Ishikawa (cell line): Measurements from ENCODE around the gene R3HDM2.

Experiments used
- CEBPB ChIP-seq: IDR thresholded peaks from 2 replicates; pipeline ENCODE4 v1.6.1; 2012
- CREB1 ChIP-seq: IDR thresholded peaks from 2 replicates; pipeline ENCODE4 v1.6.1; 2012; ENCODE audit warnings: low read depth
- EGR1 ChIP-seq: IDR thresholded peaks from 2 replicates; pipeline ENCODE4 v1.6.1; 2012
- EP300 ChIP-seq: IDR thresholded peaks from 2 replicates; pipeline ENCODE4 v1.6.1; 2012; ENCODE audit warnings: borderline replicate concordance
- FOXM1 ChIP-seq: IDR thresholded peaks from 2 replicates; pipeline ENCODE4 v1.6.1; 2012; ENCODE audit warnings: low read depth, borderline replicate concordance
- NFIC ChIP-seq: IDR thresholded peaks from 2 replicates; pipeline ENCODE4 v1.6.1; 2012
- RAD21 ChIP-seq: IDR thresholded peaks from 2 replicates; pipeline ENCODE4 v1.6.1; 2012; ENCODE audit warnings: low read depth
- TAF1 ChIP-seq: IDR thresholded peaks from 2 replicates; pipeline ENCODE4 v1.6.1; 2012; ENCODE audit warnings: low read depth, mild to moderate bottlenecking
- TCF12 ChIP-seq: IDR thresholded peaks from 2 replicates; pipeline ENCODE4 v1.6.1; 2012; ENCODE audit warnings: low read depth
- TEAD4 ChIP-seq: IDR thresholded peaks from 2 replicates; pipeline ENCODE4 v1.6.1; 2012
- YY1 ChIP-seq: IDR thresholded peaks from 2 replicates; pipeline ENCODE4 v1.6.1; 2012; ENCODE audit warnings: low read depth
- ZBTB7A ChIP-seq: IDR thresholded peaks from 2 replicates; pipeline ENCODE4 v1.6.1; 2012; ENCODE audit warnings: low read depth
- TF ChIP-seq, protein P1 (sequence below): IDR thresholded peaks from 2 replicates; pipeline ENCODE4 v1.6.1; 2012
- TF ChIP-seq, protein P2 (sequence below): IDR thresholded peaks from 2 replicates; pipeline ENCODE4 v1.6.1; 2012
- TF ChIP-seq, protein P3 (sequence below): IDR thresholded peaks from 2 replicates; pipeline ENCODE4 v1.6.1; 2012; ENCODE audit warnings: low read depth, mild to moderate bottlenecking

The R3HDM2 gene

DNA sequence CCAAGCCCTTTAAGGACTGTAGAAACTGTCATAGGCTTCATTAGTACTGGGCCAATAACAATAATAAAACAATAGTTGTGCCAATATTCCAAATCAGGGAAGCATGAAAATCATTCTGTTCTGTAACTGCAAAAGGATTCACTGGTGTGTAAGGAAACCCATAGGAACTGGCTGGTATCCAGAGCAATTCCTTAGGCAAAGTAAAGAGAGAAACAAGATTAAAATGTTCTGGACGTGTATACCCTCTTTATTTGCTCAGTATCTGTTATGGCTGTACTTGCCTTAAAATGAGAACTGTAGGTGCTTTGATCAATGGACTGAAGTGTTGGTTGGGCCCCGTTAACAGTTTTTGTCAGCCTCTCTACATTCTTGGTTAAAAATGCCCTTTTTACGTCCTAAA, 107.4 kb downstream of the R3HDM2 start:
- TF ChIP-seq, protein P1, sequence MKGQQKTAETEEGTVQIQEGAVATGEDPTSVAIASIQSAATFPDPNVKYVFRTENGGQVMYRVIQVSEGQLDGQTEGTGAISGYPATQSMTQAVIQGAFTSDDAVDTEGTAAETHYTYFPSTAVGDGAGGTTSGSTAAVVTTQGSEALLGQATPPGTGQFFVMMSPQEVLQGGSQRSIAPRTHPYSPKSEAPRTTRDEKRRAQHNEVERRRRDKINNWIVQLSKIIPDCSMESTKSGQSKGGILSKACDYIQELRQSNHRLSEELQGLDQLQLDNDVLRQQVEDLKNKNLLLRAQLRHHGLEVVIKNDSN, result no peak
- no peak for TF ChIP-seq EGR1
- TF ChIP-seq RAD21, result no peak
- no peak for TF ChIP-seq TEAD4
- TF ChIP-seq, protein P2, sequence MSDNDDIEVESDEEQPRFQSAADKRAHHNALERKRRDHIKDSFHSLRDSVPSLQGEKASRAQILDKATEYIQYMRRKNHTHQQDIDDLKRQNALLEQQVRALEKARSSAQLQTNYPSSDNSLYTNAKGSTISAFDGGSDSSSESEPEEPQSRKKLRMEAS, result no peak
- no peak for TF ChIP-seq TAF1

DNA sequence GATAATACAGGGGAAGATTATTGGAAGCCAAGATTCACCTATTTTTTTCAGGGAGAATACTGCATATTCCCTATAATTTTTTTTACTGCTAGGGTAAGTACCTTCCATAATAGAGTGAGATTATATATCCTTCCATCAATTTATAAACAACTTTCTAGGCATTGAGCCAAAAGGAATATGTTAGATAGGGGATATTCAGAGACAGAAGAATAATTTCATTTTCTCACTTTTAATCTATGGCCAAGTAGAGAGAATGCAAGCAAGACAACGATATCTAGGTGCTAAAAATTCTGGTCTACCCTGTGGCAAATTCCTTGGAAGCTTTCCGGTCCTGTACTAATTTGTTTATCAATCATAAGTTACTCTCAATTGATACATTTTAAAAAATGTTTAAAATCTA, 110.2 kb downstream of the R3HDM2 start:
- TF ChIP-seq EP300, result no peak

DNA sequence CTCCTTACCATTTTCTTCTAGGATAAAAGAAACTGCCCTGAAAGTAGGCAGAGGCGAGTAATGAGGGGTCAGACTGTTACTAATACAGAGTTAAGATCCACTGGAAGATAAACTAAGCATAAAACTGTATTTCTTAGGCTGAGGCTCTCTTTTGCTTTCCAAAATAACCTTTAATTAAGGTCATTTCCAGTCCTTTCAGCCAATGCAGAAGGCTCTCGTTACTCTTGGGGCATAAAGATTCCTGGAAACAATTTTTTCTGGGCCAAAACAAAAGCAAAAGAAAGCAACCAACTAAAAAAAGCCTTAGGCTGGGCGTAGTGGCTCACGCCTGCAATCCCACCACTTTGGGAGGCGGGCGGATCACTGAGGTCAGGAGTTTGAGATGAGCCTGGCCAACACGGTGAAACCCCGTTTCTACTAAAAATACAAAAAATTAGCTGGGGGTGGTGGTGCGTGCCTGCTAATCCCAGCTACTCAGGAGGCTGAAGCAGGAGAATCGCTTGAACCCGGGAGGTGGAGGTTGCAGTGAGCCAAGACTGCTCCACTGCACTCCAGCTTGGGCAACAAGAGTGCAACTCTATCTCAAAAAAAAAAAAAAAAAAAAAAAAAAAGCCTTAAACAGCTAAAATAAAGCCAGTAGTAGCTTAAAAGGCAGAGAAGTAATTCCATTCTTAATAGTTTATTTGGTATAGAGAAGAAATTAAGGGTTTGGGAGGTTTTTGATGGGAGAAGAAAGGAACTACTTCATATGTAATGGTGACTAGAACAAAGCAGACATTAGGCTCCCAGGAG, 111.0 kb downstream of the R3HDM2 start:
- TF ChIP-seq YY1, result no peak
- TF ChIP-seq CEBPB, result no peak
- TF ChIP-seq, protein P3, sequence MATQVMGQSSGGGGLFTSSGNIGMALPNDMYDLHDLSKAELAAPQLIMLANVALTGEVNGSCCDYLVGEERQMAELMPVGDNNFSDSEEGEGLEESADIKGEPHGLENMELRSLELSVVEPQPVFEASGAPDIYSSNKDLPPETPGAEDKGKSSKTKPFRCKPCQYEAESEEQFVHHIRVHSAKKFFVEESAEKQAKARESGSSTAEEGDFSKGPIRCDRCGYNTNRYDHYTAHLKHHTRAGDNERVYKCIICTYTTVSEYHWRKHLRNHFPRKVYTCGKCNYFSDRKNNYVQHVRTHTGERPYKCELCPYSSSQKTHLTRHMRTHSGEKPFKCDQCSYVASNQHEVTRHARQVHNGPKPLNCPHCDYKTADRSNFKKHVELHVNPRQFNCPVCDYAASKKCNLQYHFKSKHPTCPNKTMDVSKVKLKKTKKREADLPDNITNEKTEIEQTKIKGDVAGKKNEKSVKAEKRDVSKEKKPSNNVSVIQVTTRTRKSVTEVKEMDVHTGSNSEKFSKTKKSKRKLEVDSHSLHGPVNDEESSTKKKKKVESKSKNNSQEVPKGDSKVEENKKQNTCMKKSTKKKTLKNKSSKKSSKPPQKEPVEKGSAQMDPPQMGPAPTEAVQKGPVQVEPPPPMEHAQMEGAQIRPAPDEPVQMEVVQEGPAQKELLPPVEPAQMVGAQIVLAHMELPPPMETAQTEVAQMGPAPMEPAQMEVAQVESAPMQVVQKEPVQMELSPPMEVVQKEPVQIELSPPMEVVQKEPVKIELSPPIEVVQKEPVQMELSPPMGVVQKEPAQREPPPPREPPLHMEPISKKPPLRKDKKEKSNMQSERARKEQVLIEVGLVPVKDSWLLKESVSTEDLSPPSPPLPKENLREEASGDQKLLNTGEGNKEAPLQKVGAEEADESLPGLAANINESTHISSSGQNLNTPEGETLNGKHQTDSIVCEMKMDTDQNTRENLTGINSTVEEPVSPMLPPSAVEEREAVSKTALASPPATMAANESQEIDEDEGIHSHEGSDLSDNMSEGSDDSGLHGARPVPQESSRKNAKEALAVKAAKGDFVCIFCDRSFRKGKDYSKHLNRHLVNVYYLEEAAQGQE, result no peak
- TF ChIP-seq TAF1, result no peak
- no peak for TF ChIP-seq EGR1

DNA sequence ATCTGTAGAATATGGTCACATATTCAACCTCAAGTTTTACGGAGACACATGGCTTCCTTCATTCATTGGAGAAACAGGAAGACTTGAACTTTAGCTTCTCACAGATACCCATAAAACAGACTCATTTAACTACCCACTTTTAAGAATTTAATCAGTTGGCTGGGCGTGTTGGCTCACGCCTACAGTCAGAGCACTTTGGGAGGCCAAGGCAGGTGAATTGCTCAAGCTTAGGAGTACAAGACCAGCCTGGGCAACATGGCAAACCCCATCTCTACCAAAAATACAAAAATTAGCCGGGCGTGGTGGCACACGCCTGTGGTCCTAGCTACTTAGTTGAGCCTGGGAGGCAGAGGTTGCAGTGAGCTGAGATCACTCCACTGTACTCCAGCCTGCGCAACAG, 115.2 kb downstream of the R3HDM2 start:
- TF ChIP-seq TAF1 (no peak), FOXM1 (no peak), NFIC (no peak), EGR1 (no peak), YY1 (no peak), TCF12 (no peak), CREB1 (no peak), RAD21 (no peak), TEAD4 (no peak), EP300 (no peak), CEBPB (no peak), ZBTB7A (no peak)
- TF ChIP-seq, protein P3, result no peak
- TF ChIP-seq, protein P2, result no peak
- TF ChIP-seq, protein P1, result no peak

DNA sequence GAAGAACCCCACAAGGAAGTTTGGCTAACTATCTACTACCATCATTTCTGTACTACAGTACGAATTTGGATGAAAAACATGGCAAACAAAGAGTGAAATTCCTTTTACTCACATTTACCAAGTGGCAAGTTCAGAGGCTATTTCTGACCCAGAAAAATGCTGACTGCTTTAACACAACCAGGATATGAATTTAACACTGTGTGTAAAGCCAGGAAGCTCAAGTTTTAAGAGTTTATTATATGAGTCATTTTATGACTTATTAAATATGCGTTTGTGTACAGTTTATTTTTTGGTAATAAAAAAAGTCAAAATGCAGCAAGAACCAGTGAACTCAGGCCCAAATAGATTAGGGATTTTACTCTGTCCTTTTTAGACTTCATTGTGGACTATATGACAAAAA, 121.4 kb downstream of the R3HDM2 start:
- TF ChIP-seq NFIC, result no peak
- TF ChIP-seq EGR1, result no peak
- no peak for TF ChIP-seq CREB1
- TF ChIP-seq RAD21, result no peak
- TF ChIP-seq, protein P1, result no peak
- TF ChIP-seq TCF12, result no peak
- TF ChIP-seq TAF1, result no peak
- TF ChIP-seq EP300, result no peak
- no peak for TF ChIP-seq YY1
- TF ChIP-seq FOXM1, result no peak
- no peak for TF ChIP-seq CEBPB
- TF ChIP-seq ZBTB7A, result no peak
- TF ChIP-seq, protein P2, result no peak
